ENCODE data around the gene SCUBE1. TPM values are rescaled to one million over a fixed set of nuclear protein-coding genes. Genes with fewer than 3 reads are reported as not detected.

SCUBE1 gene
- total and polyA plus RNA-seq, 2 of the 8 experiments (the other 6 are each of a cell fraction or from before 2014, with no cell fraction given), result 2.3 to 4.9 TPM

DNA sequence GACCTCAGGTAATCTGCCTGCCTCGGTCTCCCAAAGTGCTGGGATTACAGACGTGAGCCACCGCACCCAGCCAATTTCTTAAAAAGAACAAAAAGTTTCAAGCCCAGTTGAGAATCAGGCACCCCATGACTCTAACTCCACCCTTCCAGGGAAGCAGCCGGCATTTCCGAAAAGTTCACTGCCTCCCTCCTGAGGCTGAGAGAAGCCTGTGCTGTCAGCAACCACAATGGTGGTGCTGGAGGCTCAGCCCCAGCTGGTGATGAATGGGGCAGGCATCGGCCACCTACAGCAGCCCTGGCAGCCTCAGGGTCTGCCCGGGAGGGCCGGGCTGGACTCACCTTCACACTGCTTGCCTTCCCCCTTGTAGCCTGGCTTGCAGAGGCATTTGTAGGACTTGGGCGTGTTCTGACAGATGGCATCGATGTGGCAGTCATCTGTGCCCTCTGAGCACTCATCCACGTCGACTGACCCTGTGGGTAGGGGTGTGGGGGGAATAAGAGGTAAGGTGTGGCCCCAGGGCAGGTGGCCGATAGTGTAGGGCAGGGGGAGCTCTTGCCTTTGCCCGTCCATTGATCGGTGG, 4.3 kb downstream of the SCUBE1 start (continued):
- TF ChIP-seq CHD7 (IDR thresholded peaks at IDR 0.05; ENCODE audit: insufficient replicate concordance, low read length), result no peak
- no peak for TF ChIP-seq YY1 (IDR thresholded peaks at IDR 0.05; ENCODE audit: low read depth, low read length)
- no peak for TF ChIP-seq CREB1 (IDR thresholded peaks at IDR 0.05)
- no peak for TF ChIP-seq TAF7 (optimal IDR thresholded peaks at IDR 0.05; ENCODE audit: borderline replicate concordance, low read depth, low read length)
- TF ChIP-seq TEAD4 (IDR thresholded peaks at IDR 0.05; ENCODE audit: low read depth, low read length), result no peak
- TF ChIP-seq CBX8 (IDR thresholded peaks at IDR 0.05; ENCODE audit: borderline replicate concordance, low read depth, low read length), result no peak
- TF ChIP-seq GTF2F1 (IDR thresholded peaks at IDR 0.05; ENCODE audit: borderline replicate concordance, low read depth, low read length), result no peak
- no peak for TF ChIP-seq SAP30 (IDR thresholded peaks at IDR 0.05; ENCODE audit: insufficient read depth, insufficient replicate concordance, low read length)
- TF ChIP-seq NANOG (IDR thresholded peaks at IDR 0.05; ENCODE audit: insufficient read depth, low read depth, low read length, poor library complexity, severe bottlenecking), result no peak
